Measurements from ENCODE around the gene CNTNAP2. TPM values are rescaled to one million over a fixed set of nuclear protein-coding genes. Genes with fewer than 3 reads are reported as not detected.

Gene CNTNAP2
- total RNA-seq, 4 donors from 2014 or later, result not detected

- DNase-seq, result no peak
- no peak for TF ChIP-seq POLR2A (IDR thresholded peaks at IDR 0.05)
- TF ChIP-seq CTCF (IDR thresholded peaks at IDR 0.05 in 4 of 5, conservative IDR thresholded peaks at IDR 0.05 in 1 of 5), result no peak
These were observed 510.3 kb downstream of the CNTNAP2 start for GRCh38 chr7:146626912-146627311.

GRCh38 chr7:146635205-146636032 lies 518.8 kb downstream of the CNTNAP2 start:
- H3K4me1 ChIP-seq, result no peaks in the 10 kb centered on the region
- no peaks in the 10 kb centered on the region for H3K27me3 ChIP-seq
- DNase-seq, result no peak
- intact Hi-C loops (cut with DNase I; ENCODE audit: low total_unique reads), result no loop called here
- ATAC-seq, result no peak
- in situ Hi-C loops (cut with MboI; ENCODE audit: low sequenced_read_pairs in 4 of 4), result no loop called here
- no peak overlapping the region for H3K4me3 ChIP-seq
- H3K27ac ChIP-seq, result no peak overlapping the region
- H3K36me3 ChIP-seq, result no peaks in the 10 kb centered on the region
- TF ChIP-seq POLR2A (IDR thresholded peaks at IDR 0.05) (no peak), CTCF (IDR thresholded peaks at IDR 0.05 in 4 of 5, conservative IDR thresholded peaks at IDR 0.05 in 1 of 5) (no peak)
- H3K9me3 ChIP-seq, result no peaks in the 10 kb centered on the region

More at GRCh38 chr7:146626912-146627311, 510.3 kb downstream of the CNTNAP2 start:
- H3K27ac ChIP-seq, result no peak overlapping the region
- in situ Hi-C loops (cut with MboI; ENCODE audit: low sequenced_read_pairs in 4 of 4), result no loop called here
- H3K4me3 ChIP-seq, result no peak overlapping the region
- no peaks in the 10 kb centered on the region for H3K36me3 ChIP-seq
- H3K4me1 ChIP-seq, result no peaks in the 10 kb centered on the region
- no peaks in the 10 kb centered on the region for H3K27me3 ChIP-seq
- ATAC-seq, result no peak
- H3K9me3 ChIP-seq, result no peaks in the 10 kb centered on the region
- intact Hi-C loops (cut with DNase I; ENCODE audit: low total_unique reads), result no loop called here

GRCh38 chr7:146636033-146636356 lies 519.4 kb downstream of the CNTNAP2 start:
- no peaks in the 10 kb centered on the region for H3K36me3 ChIP-seq
- H3K27me3 ChIP-seq, result no peaks in the 10 kb centered on the region
- no peaks in the 10 kb centered on the region for H3K9me3 ChIP-seq
- no peak overlapping the region for H3K27ac ChIP-seq
- intact Hi-C loops (cut with DNase I; ENCODE audit: low total_unique reads), result no loop called here
- TF ChIP-seq CTCF (IDR thresholded peaks at IDR 0.05 in 4 of 5, conservative IDR thresholded peaks at IDR 0.05 in 1 of 5), result no peak
- TF ChIP-seq POLR2A (IDR thresholded peaks at IDR 0.05), result no peak
- no peak for ATAC-seq
- in situ Hi-C loops (cut with MboI; ENCODE audit: low sequenced_read_pairs in 4 of 4), result no loop called here
- no peak overlapping the region for H3K4me3 ChIP-seq
- H3K4me1 ChIP-seq, result no peaks in the 10 kb centered on the region
- DNase-seq, result no peak

DNA sequence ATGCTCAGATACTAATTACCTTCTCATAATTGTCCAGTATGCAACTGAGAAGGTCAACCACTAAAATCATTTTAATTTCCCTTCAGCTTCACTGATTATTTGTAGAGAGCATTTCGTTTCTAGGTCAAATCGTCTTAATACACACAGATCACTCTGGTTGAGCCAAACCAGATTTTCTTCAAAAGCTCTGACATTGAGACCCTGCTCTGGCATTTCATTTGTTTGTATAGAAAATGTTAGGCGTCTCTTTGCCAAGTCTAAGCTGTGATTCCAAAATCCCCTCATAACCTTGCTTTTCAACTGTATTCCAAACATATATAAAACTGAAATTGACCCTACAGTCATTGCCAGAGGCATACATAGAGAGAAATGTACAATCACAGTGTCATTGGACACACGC lies 520.0 kb downstream of the CNTNAP2 start:
- TF ChIP-seq POLR2A (IDR thresholded peaks at IDR 0.05), result no peak
- TF ChIP-seq CTCF (IDR thresholded peaks at IDR 0.05 in 4 of 5, conservative IDR thresholded peaks at IDR 0.05 in 1 of 5), result no peak
- Histone ChIP-seq H3K4me1 (no peaks in the 10 kb centered on the region), H3K9me3 (no peaks in the 10 kb centered on the region), H3K27ac (no peak overlapping the region), H3K36me3 (no peaks in the 10 kb centered on the region), H3K27me3 (no peaks in the 10 kb centered on the region), H3K4me3 (no peak overlapping the region)
- no peak for ATAC-seq
- in situ Hi-C loops (cut with MboI; ENCODE audit: low sequenced_read_pairs in 4 of 4), result no loop called here
- intact Hi-C loops (cut with DNase I; ENCODE audit: low total_unique reads), result no loop called here
- DNase-seq, result no peak

DNA sequence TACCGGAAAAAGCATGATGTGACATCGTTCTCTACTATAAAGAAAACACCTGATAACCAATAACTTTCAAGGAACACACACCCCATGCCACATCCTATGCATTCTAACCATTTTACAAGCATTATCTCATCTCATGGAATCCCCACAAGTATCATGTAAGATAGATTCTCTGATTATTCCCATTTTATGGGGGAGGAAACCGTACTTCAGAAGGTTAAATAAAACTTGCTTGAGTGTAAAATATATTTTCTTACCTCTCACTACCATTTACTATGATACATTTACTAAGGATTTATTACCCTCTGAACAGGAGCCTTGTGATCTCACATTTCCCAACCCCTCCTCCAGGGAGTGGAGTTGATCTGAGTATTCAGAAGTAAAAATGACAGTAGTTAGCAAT lies 522.7 kb downstream of the CNTNAP2 start:
- in situ Hi-C loops (cut with MboI; ENCODE audit: low sequenced_read_pairs in 4 of 4), result no loop called here
- no peaks in the 10 kb centered on the region for H3K27me3 ChIP-seq

More for the DNA sequence above, 522.7 kb downstream of the CNTNAP2 start:
- no peak for TF ChIP-seq POLR2A (IDR thresholded peaks at IDR 0.05)
- TF ChIP-seq CTCF (IDR thresholded peaks at IDR 0.05 in 4 of 5, conservative IDR thresholded peaks at IDR 0.05 in 1 of 5), result no peak
- DNase-seq, result no peak
- H3K4me3 ChIP-seq, result no peak overlapping the region
- H3K36me3 ChIP-seq, result no peaks in the 10 kb centered on the region
- no peaks in the 10 kb centered on the region for H3K4me1 ChIP-seq
- no peak for ATAC-seq
- H3K27ac ChIP-seq, result no peak overlapping the region
- intact Hi-C loops (cut with DNase I; ENCODE audit: low total_unique reads), result no loop called here
- H3K9me3 ChIP-seq, result no peaks in the 10 kb centered on the region

Data from gastrocnemius medialis (tissue), 4 donors.